WI38 (cell line): Measurements from ENCODE around the gene MEGF10.
"Not testable (repeated sequence)": the region's sequence is repeated elsewhere in the genome, so short reads cannot be mapped to it uniquely, and the experiment has no call there.

Experiments used
- H3K4me3 ChIP-seq: 2 replicates; pipeline ENCODE4 v1.5.1; 2011; ENCODE audit warnings: low read depth, mild to moderate bottlenecking, control low read depth, low read length
- TF ChIP-seq, protein P1 (sequence below): IDR thresholded peaks from 2 replicates; pipeline ENCODE4 v1.5.1; 2012; ENCODE audit warnings: low read depth, mild to moderate bottlenecking, control low read depth, low read length

The MEGF10 gene

GRCh38 chr5:127294829-127295228 is 4.2 kb downstream of the MEGF10 start:
- no peak overlapping the region for H3K4me3 ChIP-seq
- TF ChIP-seq, protein P1, sequence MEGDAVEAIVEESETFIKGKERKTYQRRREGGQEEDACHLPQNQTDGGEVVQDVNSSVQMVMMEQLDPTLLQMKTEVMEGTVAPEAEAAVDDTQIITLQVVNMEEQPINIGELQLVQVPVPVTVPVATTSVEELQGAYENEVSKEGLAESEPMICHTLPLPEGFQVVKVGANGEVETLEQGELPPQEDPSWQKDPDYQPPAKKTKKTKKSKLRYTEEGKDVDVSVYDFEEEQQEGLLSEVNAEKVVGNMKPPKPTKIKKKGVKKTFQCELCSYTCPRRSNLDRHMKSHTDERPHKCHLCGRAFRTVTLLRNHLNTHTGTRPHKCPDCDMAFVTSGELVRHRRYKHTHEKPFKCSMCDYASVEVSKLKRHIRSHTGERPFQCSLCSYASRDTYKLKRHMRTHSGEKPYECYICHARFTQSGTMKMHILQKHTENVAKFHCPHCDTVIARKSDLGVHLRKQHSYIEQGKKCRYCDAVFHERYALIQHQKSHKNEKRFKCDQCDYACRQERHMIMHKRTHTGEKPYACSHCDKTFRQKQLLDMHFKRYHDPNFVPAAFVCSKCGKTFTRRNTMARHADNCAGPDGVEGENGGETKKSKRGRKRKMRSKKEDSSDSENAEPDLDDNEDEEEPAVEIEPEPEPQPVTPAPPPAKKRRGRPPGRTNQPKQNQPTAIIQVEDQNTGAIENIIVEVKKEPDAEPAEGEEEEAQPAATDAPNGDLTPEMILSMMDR, result no peak

DNA sequence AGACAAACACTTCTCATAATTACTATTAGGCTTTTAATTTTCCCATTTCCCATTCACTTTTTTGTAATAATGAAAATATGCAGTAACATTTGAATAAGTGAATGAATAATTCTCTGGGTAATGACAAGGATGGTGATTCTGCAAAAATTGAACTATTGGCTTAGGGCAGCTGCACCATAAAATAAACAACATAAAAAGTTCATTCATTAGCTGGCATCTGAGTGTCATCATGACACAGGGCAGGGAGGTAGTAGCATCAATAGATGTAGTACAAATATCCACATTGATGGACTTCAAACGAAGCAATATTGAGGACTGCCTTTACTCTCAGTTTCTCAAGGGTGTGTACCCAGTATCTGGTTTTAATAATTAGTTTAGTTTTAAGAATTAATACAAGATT is 4.9 kb downstream of the MEGF10 start:
- TF ChIP-seq, protein P1, result no peak
- no peak overlapping the region for H3K4me3 ChIP-seq

DNA sequence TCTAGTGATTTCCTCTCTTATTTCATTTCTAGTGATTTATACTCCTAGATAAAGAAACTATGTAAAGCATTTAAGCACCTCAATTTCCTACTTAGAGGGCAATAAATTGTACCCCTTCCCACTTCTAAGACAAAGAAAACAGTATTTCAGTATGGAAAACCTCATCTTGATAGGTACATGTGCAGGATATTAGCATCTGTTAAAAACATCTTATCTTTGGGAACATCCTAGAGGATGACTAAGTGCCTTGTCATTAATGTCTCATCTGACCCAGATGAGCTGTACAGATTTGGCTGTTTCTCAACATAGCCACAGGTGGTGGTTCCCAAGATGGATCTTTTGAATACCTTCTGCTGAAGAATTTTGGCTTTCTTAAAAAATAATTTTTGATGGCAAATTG is 5.7 kb downstream of the MEGF10 start:
- no peak overlapping the region for H3K4me3 ChIP-seq
- TF ChIP-seq, protein P1, result no peak

- not testable (repeated sequence) for H3K4me3 ChIP-seq
These were observed 6.3 kb downstream of the MEGF10 start for GRCh38 chr5:127296894-127297293.

DNA sequence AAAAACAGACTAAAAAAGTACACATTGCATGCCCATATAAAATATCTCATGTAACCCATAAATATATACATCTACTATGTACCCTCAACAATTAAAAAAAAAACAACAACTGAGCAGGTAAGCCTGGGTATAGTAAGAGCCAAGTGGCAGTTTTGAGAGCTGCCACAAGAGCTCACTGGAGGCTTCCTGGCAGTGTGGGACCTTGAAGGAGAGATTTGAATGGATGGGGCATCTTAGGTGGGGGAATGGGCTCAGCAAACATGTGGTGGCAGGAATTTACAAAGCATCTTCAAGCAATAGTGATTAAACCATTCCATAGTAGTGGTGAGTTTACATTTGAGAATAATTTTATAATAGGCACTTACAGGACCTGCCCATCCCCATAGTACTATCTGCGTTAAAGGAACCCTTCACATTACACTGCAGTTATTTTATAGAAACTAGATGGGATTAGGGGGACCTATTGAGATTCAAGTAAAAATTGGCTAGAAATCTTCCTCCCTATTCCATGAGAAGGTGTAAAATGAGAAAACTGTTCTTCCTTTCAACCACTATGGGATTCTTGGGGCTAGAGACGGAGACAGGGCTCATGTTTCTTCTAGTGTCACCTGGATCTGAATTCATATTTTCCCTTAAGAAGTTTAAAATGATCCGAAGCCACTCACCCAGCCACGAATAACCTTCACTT is 6.9 kb downstream of the MEGF10 start:
- H3K4me3 ChIP-seq, result no peak overlapping the region
- TF ChIP-seq, protein P1, result no peak

- TF ChIP-seq, protein P1, result no peak
- no peak overlapping the region for H3K4me3 ChIP-seq
These were observed 7.4 kb downstream of the MEGF10 start for GRCh38 chr5:127298036-127298429.

DNA sequence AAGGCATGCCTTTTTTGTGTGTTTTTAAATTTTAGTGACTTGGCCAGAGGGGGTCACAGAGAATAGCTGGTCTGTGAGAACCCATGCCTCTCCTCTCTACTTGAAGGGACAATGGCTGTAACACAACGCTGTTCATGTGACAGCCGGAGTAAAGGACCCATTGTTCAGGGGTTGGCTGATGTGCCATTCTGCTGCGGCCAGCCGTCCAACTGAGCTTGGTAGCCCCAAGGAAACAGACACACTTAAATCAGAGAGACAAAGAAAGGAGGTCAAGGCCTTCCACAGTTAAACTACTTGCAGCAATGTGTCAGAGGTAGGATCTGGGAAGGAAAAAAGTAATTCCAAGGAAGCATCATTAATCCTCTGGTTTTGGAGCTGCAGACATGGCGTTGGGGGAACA is 8.1 kb downstream of the MEGF10 start:
- no peak overlapping the region for H3K4me3 ChIP-seq
- TF ChIP-seq, protein P1, result no peak

GRCh38 chr5:127299678-127300077 is 9.1 kb downstream of the MEGF10 start:
- TF ChIP-seq, protein P1, result no peak
- H3K4me3 ChIP-seq, result no peak overlapping the region
